ENCODE data around the gene P2RX7.
"Not testable (repeated sequence)": the region's sequence is repeated elsewhere in the genome, so short reads cannot be mapped to it uniquely, and the experiment has no call there.

DNA sequence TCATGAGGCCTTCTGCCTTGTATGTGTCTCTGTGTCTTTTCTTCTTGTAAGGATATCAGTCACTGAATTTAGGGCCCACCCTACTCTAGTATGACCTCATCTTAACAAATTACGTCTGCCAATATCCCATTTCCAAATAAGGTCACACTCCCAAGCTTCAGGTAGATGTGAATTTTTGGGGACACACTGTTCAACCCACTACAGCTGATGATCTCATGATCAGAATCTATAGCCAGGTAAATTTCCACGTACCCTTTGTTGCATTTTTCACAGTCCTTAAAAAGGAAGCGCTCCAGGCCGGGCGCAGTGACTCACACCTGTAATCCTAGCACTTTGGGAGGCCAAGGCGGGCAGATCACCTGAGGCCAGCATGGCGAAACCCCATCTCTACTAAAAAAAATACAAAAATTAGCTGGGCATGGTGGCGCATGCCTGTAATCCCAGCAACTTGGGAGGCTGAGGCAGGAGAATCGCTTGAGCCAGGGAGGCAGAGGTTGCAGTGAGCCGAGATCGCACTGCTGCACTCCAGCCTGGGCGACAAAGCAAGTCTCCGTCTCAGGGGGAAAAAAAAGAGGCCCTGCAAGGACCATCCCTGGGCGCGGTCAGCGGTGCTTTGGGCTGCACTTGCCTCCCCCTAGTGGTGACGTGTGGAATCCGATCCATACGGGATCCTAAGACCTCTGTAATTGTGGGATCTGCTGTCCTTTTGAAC lies 97.3 kb downstream of the P2RX7 start:
- TF ChIP-seq, protein P1, sequence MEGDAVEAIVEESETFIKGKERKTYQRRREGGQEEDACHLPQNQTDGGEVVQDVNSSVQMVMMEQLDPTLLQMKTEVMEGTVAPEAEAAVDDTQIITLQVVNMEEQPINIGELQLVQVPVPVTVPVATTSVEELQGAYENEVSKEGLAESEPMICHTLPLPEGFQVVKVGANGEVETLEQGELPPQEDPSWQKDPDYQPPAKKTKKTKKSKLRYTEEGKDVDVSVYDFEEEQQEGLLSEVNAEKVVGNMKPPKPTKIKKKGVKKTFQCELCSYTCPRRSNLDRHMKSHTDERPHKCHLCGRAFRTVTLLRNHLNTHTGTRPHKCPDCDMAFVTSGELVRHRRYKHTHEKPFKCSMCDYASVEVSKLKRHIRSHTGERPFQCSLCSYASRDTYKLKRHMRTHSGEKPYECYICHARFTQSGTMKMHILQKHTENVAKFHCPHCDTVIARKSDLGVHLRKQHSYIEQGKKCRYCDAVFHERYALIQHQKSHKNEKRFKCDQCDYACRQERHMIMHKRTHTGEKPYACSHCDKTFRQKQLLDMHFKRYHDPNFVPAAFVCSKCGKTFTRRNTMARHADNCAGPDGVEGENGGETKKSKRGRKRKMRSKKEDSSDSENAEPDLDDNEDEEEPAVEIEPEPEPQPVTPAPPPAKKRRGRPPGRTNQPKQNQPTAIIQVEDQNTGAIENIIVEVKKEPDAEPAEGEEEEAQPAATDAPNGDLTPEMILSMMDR (conservative IDR thresholded peaks at IDR 0.05; ENCODE audit: low read length) = peak; percentile 83
- not testable (repeated sequence) for TF ChIP-seq EZH2phosphoT487 (IDR thresholded peaks at IDR 0.05; ENCODE audit: borderline replicate concordance, low read depth, low read length)
